ENCODE results near the gene PRRC2B. TPM values are rescaled to one million over a fixed set of nuclear protein-coding genes. Genes with fewer than 3 reads are reported as not detected.

PRRC2B gene
- total and polyA plus RNA-seq, 2 of the 13 experiments (the other 11 are each of a cell fraction or from before 2014, with no cell fraction given), result 20.8 to 37.4 TPM

GRCh38 chr9:131402738-131403492 lies 9.0 kb downstream of the PRRC2B start (continued):
- TF ChIP-seq ZNF18 (CRISPR knock-in tag; IDR thresholded peaks at IDR 0.05; ENCODE audit: insufficient replicate concordance) (peak; percentile 32), ZNF329 (CRISPR knock-in tag; IDR thresholded peaks at IDR 0.05; ENCODE audit: low read depth) (no peak), ZNF121 (CRISPR knock-in tag; IDR thresholded peaks at IDR 0.05) (peak; percentile 54), NRL (CRISPR knock-in tag; IDR thresholded peaks at IDR 0.05; ENCODE audit: borderline replicate concordance) (no peak), THAP9 (CRISPR knock-in tag; IDR thresholded peaks at IDR 0.05; ENCODE audit: borderline replicate concordance) (no peak), PREB (CRISPR knock-in tag; IDR thresholded peaks at IDR 0.05) (no peak), ZNF580 (CRISPR knock-in tag; IDR thresholded peaks at IDR 0.05; ENCODE audit: borderline replicate concordance, low read depth) (no peak), ETV6 (CRISPR knock-in tag; conservative IDR thresholded peaks at IDR 0.05) (no peak), TCF12 (IDR thresholded peaks at IDR 0.05) (no peak), TCF12 (CRISPR knock-in tag; IDR thresholded peaks at IDR 0.05) (no peak), GABPB1 (CRISPR knock-in tag; IDR thresholded peaks at IDR 0.05) (no peak), POGZ (CRISPR knock-in tag; IDR thresholded peaks at IDR 0.05) (no peak), SIX4 (CRISPR knock-in tag; IDR thresholded peaks at IDR 0.05) (peak; percentile 45; the same call in 1 of the 2 replicates), ZNF724P (CRISPR knock-in tag; IDR thresholded peaks at IDR 0.05; ENCODE audit: borderline replicate concordance) (no peak)
- TF ChIP-seq, protein P1, sequence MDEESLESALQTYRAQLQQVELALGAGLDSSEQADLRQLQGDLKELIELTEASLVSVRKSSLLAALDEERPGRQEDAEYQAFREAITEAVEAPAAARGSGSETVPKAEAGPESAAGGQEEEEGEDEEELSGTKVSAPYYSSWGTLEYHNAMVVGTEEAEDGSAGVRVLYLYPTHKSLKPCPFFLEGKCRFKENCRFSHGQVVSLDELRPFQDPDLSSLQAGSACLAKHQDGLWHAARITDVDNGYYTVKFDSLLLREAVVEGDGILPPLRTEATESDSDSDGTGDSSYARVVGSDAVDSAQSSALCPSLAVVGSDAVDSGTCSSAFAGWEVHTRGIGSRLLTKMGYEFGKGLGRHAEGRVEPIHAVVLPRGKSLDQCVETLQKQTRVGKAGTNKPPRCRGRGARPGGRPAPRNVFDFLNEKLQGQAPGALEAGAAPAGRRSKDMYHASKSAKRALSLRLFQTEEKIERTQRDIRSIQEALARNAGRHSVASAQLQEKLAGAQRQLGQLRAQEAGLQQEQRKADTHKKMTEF (CRISPR knock-in tag; IDR thresholded peaks at IDR 0.05), result peak; percentile 68; the same call in 1 of the 2 replicates
- TF ChIP-seq, protein P2, sequence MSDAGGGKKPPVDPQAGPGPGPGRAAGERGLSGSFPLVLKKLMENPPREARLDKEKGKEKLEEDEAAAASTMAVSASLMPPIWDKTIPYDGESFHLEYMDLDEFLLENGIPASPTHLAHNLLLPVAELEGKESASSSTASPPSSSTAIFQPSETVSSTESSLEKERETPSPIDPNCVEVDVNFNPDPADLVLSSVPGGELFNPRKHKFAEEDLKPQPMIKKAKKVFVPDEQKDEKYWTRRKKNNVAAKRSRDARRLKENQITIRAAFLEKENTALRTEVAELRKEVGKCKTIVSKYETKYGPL (CRISPR knock-in tag; IDR thresholded peaks at IDR 0.05), result peak; percentile 91; the same call in 1 of the 2 replicates
- TF ChIP-seq, protein P3, sequence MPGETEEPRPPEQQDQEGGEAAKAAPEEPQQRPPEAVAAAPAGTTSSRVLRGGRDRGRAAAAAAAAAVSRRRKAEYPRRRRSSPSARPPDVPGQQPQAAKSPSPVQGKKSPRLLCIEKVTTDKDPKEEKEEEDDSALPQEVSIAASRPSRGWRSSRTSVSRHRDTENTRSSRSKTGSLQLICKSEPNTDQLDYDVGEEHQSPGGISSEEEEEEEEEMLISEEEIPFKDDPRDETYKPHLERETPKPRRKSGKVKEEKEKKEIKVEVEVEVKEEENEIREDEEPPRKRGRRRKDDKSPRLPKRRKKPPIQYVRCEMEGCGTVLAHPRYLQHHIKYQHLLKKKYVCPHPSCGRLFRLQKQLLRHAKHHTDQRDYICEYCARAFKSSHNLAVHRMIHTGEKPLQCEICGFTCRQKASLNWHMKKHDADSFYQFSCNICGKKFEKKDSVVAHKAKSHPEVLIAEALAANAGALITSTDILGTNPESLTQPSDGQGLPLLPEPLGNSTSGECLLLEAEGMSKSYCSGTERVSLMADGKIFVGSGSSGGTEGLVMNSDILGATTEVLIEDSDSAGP (CRISPR knock-in tag; IDR thresholded peaks at IDR 0.05; ENCODE audit: borderline replicate concordance), result no peak; the same call in 1 of the 2 replicates
- TF ChIP-seq, protein P4, sequence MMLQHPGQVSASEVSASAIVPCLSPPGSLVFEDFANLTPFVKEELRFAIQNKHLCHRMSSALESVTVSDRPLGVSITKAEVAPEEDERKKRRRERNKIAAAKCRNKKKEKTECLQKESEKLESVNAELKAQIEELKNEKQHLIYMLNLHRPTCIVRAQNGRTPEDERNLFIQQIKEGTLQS (CRISPR knock-in tag; IDR thresholded peaks at IDR 0.05), result no peak
